IMR-90 (cell line): ENCODE measurements around the gene CWC15.

Source experiments
- CEBPB ChIP-seq: IDR thresholded peaks from 2 replicates; pipeline ENCODE4 v1.6.1; 2012; ENCODE audit warnings: low read depth, low read length, improper control_type of control experiment
- CHD1 ChIP-seq: IDR thresholded peaks from 2 replicates; pipeline ENCODE4 v1.6.1; 2012; ENCODE audit warnings: low read depth, low read length, improper control_type of control experiment
- FOS ChIP-seq: fragments of 150-350 bp; IDR thresholded peaks from 2 replicates; pipeline ENCODE4 v1.6.1; 2016; ENCODE audit warnings: low read depth, low read length
- MAFK ChIP-seq: IDR thresholded peaks from 2 replicates; pipeline ENCODE4 v1.6.1; 2012; ENCODE audit warnings: low read depth, low read length, improper control_type of control experiment
- POLR2A ChIP-seq: IDR thresholded peaks from 2 replicates; pipeline ENCODE4 v1.6.1; 2012; ENCODE audit warnings: mild to moderate bottlenecking, low read depth, low read length
- SMC3 ChIP-seq: fragments of 150-350 bp; IDR thresholded peaks from 2 replicates; pipeline ENCODE4 v1.6.1; 2016; ENCODE audit warnings: low read depth, mild to moderate bottlenecking, antibody characterized with exemption, low read length, moderate library complexity
- TF ChIP-seq, protein P1 (sequence below): fragments of 150-350 bp; IDR thresholded peaks from 2 replicates; pipeline ENCODE4 v1.6.1; 2016; ENCODE audit warnings: low read depth, mild to moderate bottlenecking, low read length, moderate library complexity, borderline replicate concordance
- TF ChIP-seq, protein P2 (sequence below): conservative IDR thresholded peaks from 2 replicates; pipeline ENCODE4 v1.5.1; 2012; ENCODE audit warnings: mild to moderate bottlenecking, low read depth, low read length, improper control_type of control experiment

DNA sequence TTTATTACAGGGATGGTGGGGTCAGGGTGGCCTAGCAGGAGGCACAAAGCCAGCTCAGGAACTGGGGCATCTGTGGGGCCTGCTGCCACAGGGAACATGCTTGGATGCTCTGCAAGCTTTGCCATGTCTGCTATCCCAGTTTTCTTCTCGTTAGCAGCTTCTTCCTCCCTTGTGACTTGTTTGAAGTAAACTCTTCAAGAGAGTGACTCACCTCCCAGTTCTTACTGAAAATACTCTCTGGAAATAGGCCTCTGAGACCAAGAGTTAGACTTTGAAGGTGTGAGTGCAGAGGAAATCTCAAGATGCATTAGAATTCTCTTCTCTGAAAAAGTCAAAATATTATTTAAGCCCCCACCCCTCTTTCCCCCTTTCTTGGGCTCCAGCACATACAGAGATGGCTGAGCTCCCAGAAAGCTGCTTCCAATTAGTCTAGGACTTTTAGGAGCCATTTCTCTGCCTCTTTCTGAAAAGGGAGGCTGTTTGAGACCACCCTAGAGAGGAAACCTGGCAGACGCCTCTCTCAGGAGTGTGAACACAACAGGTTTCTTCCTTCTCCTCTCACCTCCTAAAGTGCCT is 15.1 kb downstream of the CWC15 start:
- TF ChIP-seq, protein P1, sequence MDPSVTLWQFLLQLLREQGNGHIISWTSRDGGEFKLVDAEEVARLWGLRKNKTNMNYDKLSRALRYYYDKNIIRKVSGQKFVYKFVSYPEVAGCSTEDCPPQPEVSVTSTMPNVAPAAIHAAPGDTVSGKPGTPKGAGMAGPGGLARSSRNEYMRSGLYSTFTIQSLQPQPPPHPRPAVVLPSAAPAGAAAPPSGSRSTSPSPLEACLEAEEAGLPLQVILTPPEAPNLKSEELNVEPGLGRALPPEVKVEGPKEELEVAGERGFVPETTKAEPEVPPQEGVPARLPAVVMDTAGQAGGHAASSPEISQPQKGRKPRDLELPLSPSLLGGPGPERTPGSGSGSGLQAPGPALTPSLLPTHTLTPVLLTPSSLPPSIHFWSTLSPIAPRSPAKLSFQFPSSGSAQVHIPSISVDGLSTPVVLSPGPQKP = no peak
- TF ChIP-seq POLR2A (no peak), CHD1 (no peak), SMC3 (no peak), CEBPB (no peak), MAFK (no peak), FOS (peak; percentile 56; the same call in 1 of the 2 replicates)
- TF ChIP-seq, protein P2, sequence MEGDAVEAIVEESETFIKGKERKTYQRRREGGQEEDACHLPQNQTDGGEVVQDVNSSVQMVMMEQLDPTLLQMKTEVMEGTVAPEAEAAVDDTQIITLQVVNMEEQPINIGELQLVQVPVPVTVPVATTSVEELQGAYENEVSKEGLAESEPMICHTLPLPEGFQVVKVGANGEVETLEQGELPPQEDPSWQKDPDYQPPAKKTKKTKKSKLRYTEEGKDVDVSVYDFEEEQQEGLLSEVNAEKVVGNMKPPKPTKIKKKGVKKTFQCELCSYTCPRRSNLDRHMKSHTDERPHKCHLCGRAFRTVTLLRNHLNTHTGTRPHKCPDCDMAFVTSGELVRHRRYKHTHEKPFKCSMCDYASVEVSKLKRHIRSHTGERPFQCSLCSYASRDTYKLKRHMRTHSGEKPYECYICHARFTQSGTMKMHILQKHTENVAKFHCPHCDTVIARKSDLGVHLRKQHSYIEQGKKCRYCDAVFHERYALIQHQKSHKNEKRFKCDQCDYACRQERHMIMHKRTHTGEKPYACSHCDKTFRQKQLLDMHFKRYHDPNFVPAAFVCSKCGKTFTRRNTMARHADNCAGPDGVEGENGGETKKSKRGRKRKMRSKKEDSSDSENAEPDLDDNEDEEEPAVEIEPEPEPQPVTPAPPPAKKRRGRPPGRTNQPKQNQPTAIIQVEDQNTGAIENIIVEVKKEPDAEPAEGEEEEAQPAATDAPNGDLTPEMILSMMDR = no peak
